Kidney epithelial cell (primary cell): ENCODE data around the gene FRMD1. TPM values are rescaled to one million over a fixed set of nuclear protein-coding genes. Genes with fewer than 3 reads are reported as not detected.

Source experiments
- DNase-seq: peaks from one replicate; pipeline ENCODE4 v3.0.0-alpha.2; 2010; ENCODE audit warnings: low read depth
- H3K27me3 ChIP-seq: 2 replicates; pipeline ENCODE4 v1.6.0; 2011; ENCODE audit warnings: low read length; ENCODE audit not compliant: control insufficient read depth, insufficient read depth
- H3K36me3 ChIP-seq: 2 replicates; pipeline ENCODE4 v1.5.1; 2011; ENCODE audit warnings: low read length; ENCODE audit not compliant: control insufficient read depth, insufficient read depth
- H3K4me3 ChIP-seq: 2 replicates; pipeline ENCODE4 v1.5.1; 2011; ENCODE audit warnings: low read depth, mild to moderate bottlenecking, control low read depth, low read length
- total RNA-seq: library from RNA; depleted of rRNA; stranded (reverse); fragments of >200 nt; gene quantifications from 2 replicates; pipeline ENCODE4 v1.2.3, GENCODE V29; 2015
- TF ChIP-seq, protein P1 (sequence below): IDR thresholded peaks from 2 replicates; pipeline ENCODE4 v1.5.1; 2011; ENCODE audit warnings: mild to moderate bottlenecking, moderate library complexity, low read length, control low read depth, inconsistent platforms; ENCODE audit not compliant: insufficient read depth, poor library complexity, severe bottlenecking

FRMD1 gene
- total RNA-seq, 1 donor from 2014 or later, result not detected

GRCh38 chr6:168015482-168016175 lies 63.4 kb downstream of the FRMD1 start:
- Histone ChIP-seq H3K27me3 (no peaks in the 10 kb centered on the region), H3K4me3 (no peak overlapping the region), H3K36me3 (no peaks in the 10 kb centered on the region)
- TF ChIP-seq, protein P1, sequence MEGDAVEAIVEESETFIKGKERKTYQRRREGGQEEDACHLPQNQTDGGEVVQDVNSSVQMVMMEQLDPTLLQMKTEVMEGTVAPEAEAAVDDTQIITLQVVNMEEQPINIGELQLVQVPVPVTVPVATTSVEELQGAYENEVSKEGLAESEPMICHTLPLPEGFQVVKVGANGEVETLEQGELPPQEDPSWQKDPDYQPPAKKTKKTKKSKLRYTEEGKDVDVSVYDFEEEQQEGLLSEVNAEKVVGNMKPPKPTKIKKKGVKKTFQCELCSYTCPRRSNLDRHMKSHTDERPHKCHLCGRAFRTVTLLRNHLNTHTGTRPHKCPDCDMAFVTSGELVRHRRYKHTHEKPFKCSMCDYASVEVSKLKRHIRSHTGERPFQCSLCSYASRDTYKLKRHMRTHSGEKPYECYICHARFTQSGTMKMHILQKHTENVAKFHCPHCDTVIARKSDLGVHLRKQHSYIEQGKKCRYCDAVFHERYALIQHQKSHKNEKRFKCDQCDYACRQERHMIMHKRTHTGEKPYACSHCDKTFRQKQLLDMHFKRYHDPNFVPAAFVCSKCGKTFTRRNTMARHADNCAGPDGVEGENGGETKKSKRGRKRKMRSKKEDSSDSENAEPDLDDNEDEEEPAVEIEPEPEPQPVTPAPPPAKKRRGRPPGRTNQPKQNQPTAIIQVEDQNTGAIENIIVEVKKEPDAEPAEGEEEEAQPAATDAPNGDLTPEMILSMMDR, result no peak
- no peak for DNase-seq

DNA sequence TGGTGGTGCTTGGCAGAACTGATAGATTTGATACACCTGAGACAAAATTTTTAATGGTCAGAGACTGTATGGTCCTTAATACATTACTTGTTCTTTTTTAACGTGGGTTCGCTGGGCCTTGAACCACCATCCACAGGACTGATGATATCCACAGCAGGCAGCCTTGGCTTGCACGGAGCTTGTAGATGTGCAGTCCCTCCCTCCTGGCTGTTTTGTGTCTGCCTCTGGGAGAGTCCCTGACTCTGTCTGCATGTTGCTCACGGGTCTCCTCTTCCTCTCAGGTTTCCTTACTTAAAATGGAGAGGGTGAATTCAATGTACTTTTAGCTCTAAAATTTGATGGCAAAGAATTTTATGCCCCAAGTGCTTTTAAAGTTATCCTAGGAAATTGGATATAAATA lies 64.0 kb downstream of the FRMD1 start:
- Histone ChIP-seq H3K4me3 (no peak overlapping the region), H3K27me3 (no peaks in the 10 kb centered on the region), H3K36me3 (no peaks in the 10 kb centered on the region)
- DNase-seq, result no peak
- TF ChIP-seq, protein P1, result no peak

DNA sequence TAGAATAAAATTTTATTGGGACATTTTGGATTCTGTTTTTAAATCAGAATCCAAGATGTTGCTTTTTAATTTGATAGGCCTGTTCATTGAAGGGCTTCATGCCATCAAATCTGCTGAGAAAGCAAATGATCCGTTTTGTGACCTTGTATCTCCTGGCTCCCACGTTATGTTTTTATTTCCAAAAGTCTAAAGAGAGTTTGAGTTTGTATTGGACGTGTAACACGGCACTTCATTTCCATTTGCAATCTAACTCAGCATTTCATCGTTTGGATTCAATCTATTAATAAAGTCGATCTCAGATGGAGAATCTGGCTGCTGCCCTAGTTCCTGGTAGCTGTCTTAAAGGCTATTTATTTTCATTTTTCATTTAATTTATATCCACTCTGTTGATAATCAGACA lies 64.6 kb downstream of the FRMD1 start:
- TF ChIP-seq, protein P1, result no peak
- H3K27me3 ChIP-seq, result no peaks in the 10 kb centered on the region
- H3K4me3 ChIP-seq, result no peak overlapping the region
- H3K36me3 ChIP-seq, result no peaks in the 10 kb centered on the region
- DNase-seq, result no peak

DNA sequence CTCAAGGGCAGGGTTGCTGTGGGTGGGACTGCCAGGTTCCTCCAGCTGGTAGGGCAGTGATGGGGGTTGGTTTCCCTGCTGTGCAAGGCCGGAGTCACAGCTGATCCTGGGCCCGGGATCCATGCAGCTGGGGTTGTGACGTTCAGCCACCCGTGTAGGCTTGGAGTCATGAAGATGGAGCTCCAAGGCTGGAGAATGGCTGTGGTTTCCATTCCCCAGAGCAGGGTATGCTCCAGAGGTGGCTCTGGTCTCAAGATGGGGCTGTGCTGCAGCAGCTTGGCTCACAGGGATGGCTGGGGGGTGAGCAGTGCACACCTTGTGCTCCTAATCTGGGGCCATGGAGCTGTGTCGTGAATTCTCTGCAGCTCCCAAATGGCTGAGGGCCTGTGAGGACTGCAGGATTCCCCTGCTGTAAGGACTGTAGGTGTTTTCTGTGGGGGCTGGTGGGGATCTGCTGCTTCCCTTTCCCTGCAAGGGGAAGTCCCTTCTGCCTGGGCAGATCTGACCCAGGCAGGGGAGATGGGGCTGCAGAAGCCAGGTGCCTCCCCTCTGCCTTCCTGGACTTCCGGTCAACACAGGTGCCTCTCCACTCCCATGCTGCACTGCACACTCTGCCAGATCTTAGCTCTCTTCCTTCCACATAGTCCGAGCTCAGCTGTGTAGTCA lies 65.6 kb downstream of the FRMD1 start:
- H3K27me3 ChIP-seq, result no peaks in the 10 kb centered on the region
- no peaks in the 10 kb centered on the region for H3K36me3 ChIP-seq
- no peak for DNase-seq
- TF ChIP-seq, protein P1, result no peak
- no peak overlapping the region for H3K4me3 ChIP-seq

DNA sequence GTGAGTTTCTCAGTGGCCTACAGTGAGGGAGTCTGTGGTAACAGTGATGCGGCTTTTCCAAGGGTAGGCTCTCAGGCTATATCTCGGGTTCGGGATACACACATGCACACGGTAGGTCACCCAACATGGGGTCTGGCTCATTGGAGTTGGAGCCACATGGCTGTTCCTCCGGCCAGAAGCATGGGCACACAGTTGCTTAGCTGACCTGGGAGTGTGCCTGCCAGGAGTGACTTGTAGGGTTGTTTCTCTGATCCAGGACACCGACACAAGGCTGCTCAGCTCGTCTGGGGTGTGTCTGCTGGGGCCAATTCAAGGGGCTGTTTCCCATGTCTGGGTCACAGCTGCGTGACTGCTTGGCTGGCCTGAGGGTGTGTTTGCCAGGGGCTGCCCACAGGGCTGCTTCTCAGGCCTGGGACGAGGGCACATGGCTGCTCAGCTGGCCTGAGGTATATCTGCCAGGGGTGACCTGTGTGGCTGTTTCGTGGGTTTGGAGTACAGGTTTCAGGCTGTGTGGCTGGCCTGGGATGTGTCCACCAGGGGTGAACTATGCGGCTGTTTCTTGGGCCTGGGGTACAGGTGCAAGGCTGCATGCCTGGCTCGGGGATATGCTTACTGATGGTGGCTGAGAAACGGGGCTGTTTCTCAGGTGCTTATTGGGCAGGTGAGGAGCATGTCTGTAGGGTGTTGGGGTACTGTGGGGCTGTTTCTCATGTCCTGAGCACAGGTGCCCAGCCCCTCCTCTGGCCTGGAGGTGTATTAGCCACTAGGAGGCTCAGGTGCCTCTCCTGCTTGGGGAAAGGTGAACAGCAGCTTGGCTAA lies 66.4 kb downstream of the FRMD1 start:
- TF ChIP-seq, protein P1, result no peak
- H3K36me3 ChIP-seq, result no peaks in the 10 kb centered on the region
- no peak overlapping the region for H3K4me3 ChIP-seq
- no peaks in the 10 kb centered on the region for H3K27me3 ChIP-seq
- no peak for DNase-seq
